Liver (tissue), 9 donors: Measurements from ENCODE around the gene WIPI1. TPM values are rescaled to one million over a fixed set of nuclear protein-coding genes. Genes with fewer than 3 reads are reported as not detected.

Source experiments
- DNase-seq: peaks from one replicate; pipeline ENCODE4 v3.0.0-alpha.2; 2017; ENCODE audit warnings: low spot score
- H3K27ac ChIP-seq, 2 donors: one replicate each; pipeline ENCODE4 v1.7.0; 2013; ENCODE audit warnings: inconsistent platforms in 2 of 2, low read length in 2 of 2, control low read depth in 1 of 2, low read depth in 1 of 2, mild to moderate bottlenecking in 1 of 2
- H3K27me3 ChIP-seq, 4 donors: one replicate each; pipeline versions ENCODE4 v1.6.1 to v1.7.0; 2013; ENCODE audit warnings: low read length in 3 of 4, inconsistent platforms in 1 of 4, mild to moderate bottlenecking in 1 of 4, moderate library complexity in 1 of 4; ENCODE audit not compliant: control insufficient read depth in 4 of 4, insufficient read depth in 4 of 4
- H3K36me3 ChIP-seq, 4 donors: one replicate each; pipeline versions ENCODE4 v1.6.1 to v1.7.0; 2013; ENCODE audit warnings: low read length in 3 of 4, mild to moderate bottlenecking in 3 of 4, low read depth in 1 of 4, moderate library complexity in 1 of 4; ENCODE audit not compliant: control insufficient read depth in 4 of 4, insufficient read depth in 3 of 4
- H3K4me1 ChIP-seq, 4 donors: one replicate each; pipeline versions ENCODE4 v1.6.1 to v1.7.0; 2013; ENCODE audit warnings: low read length in 3 of 4, mild to moderate bottlenecking in 3 of 4, moderate library complexity in 1 of 4; ENCODE audit not compliant: control insufficient read depth in 4 of 4, insufficient read depth in 4 of 4
- H3K4me3 ChIP-seq, 3 donors: one replicate each; pipeline versions ENCODE4 v1.6.1 to v1.7.0; 2013; ENCODE audit warnings: low read length in 3 of 3, control low read depth in 1 of 3, low read depth in 1 of 3, mild to moderate bottlenecking in 1 of 3
- H3K9ac ChIP-seq, 2 donors: one replicate each; pipeline ENCODE4 v1.7.0; 2013; ENCODE audit warnings: low read length in 2 of 2, mild to moderate bottlenecking in 2 of 2, moderate library complexity in 2 of 2, control low read depth in 1 of 2, low read depth in 1 of 2
- H3K9me3 ChIP-seq, 4 donors: one replicate each; pipeline versions ENCODE4 v1.6.1 to v1.7.0; 2013; ENCODE audit warnings: low read length in 3 of 4; ENCODE audit not compliant: control insufficient read depth in 4 of 4
- FOXA1 ChIP-seq: IDR thresholded peaks from 2 replicates; pipeline ENCODE4 v1.6.1; 2016; ENCODE audit warnings: antibody characterized with exemption
- GABPA ChIP-seq, 2 donors: IDR thresholded peaks in 1 of 2; conservative IDR thresholded peaks in 1 of 2; 2 replicates each; pipeline ENCODE4 v1.6.1; 2016; ENCODE audit warnings: antibody characterized with exemption in 2 of 2, mild to moderate bottlenecking in 1 of 2, moderate library complexity in 1 of 2
- HNF4A ChIP-seq, 2 donors: conservative IDR thresholded peaks; 2 replicates each; pipeline ENCODE4 v1.6.1; 2016; ENCODE audit warnings: antibody characterized with exemption in 2 of 2, mild to moderate bottlenecking in 2 of 2
- HNF4G ChIP-seq: IDR thresholded peaks from 2 replicates; pipeline ENCODE4 v1.6.1; 2016; ENCODE audit warnings: antibody characterized with exemption
- JUND ChIP-seq, 2 donors: IDR thresholded peaks; 2 replicates each; pipeline ENCODE4 v1.6.1; 2016; ENCODE audit warnings: antibody characterized with exemption in 2 of 2
- NR2F2 ChIP-seq: IDR thresholded peaks from 2 replicates; pipeline ENCODE4 v1.6.1; 2016; ENCODE audit warnings: antibody characterized with exemption
- RAD21 ChIP-seq, 2 donors: IDR thresholded peaks; 2 replicates each; pipeline ENCODE4 v1.6.1; 2016; ENCODE audit warnings: antibody characterized with exemption in 2 of 2, mild to moderate bottlenecking in 2 of 2
- RXRA ChIP-seq, 2 donors: IDR thresholded peaks; 2 replicates each; pipeline ENCODE4 v1.6.1; 2017 to 2018; ENCODE audit warnings: antibody characterized with exemption in 2 of 2, mild to moderate bottlenecking in 1 of 2
- SP1 ChIP-seq: IDR thresholded peaks from 2 replicates; pipeline ENCODE4 v1.6.1; 2018; ENCODE audit warnings: antibody characterized with exemption, mild to moderate bottlenecking
- TAF1 ChIP-seq: conservative IDR thresholded peaks from 2 replicates; pipeline ENCODE4 v1.6.1; 2016; ENCODE audit warnings: antibody characterized with exemption, mild to moderate bottlenecking
- YY1 ChIP-seq: IDR thresholded peaks from 2 replicates; pipeline ENCODE4 v1.6.1; 2016; ENCODE audit warnings: antibody characterized with exemption, mild to moderate bottlenecking
- WGBS: extraction: QIAGEN DNeasy Blood & Tissue Kit; methylation state at CpG from one replicate; pipeline ENCODE4 v1.1.7; 2013; 5-methylcytosine and 5-hydroxymethylcytosine counted together
- polyA plus RNA-seq, 2 donors: library from polyadenylated mRNA; stranded (reverse) in 1 of 2; unstranded in 1 of 2; fragments of 200-250 nt in 1 of 2; fragments of >200 nt in 1 of 2; fragmentation: Nextera tagmentation in 1 of 2; extraction: Ambion mirVana in 1 of 2; gene quantifications; one replicate each; pipeline versions ENCODE4 v1.2.1 to v1.2.3, GENCODE V29; 2013 to 2015
- total RNA-seq, 2 donors: library from RNA; depleted of rRNA; stranded (reverse); fragments of >200 nt; gene quantifications; one replicate each; pipeline ENCODE4 v1.2.3, GENCODE V29; 2014
- TF ChIP-seq, protein P1 (sequence below): fragments of 150-350 bp; IDR thresholded peaks from 2 replicates; pipeline ENCODE4 v1.5.1; 2017; ENCODE audit warnings: improper control_type of control experiment, low read depth, low read length; ENCODE audit not compliant: missing input control
- donor health status: healthy.
- donor health status: healthy.
- donor health status: healthy.
- donor health status: healthy.
- donor health status: healthy.

Gene WIPI1
- total and polyA plus RNA-seq, 4 donors, result 21.1 to 48.6 (median 29.8) TPM

DNA sequence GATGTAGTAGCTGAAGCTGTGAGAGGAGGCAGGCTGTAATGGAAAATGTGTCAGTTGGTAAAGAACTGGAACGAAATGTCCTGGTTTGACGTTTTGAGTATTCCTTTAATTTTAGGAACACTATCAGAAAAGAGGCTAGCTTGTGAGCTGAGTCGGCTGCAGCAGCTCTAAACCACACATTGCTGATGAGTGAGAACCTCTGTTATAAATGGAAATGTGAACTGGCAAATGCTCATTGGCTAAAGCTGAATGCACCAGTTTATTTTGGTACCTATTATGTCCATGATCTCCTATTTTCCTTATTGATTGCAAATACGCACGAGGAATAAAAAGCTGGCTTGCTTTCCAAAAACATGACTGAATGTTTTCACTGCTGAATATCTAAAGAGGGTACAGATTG lies 11.0 kb upstream of the WIPI1 start:
- Histone ChIP-seq H3K9ac (no peak overlapping the region), H3K4me3 (no peak overlapping the region), H3K36me3 (no peaks in the 10 kb centered on the region), H3K9me3 (no peaks in the 10 kb centered on the region), H3K27me3 (no peaks in the 10 kb centered on the region), H3K27ac (no peak overlapping the region), H3K4me1 (peaks cover 0 to 3% (median 0%) of the 10 kb centered on the region in 4 donors)
- TF ChIP-seq HNF4A (conservative IDR thresholded peaks at IDR 0.05) (no peak), FOXA1 (no peak), SP1 (no peak), NR2F2 (no peak), TAF1 (no peak), RXRA (IDR thresholded peaks at IDR 0.05) (no peak), YY1 (no peak)
- TF ChIP-seq, protein P1, sequence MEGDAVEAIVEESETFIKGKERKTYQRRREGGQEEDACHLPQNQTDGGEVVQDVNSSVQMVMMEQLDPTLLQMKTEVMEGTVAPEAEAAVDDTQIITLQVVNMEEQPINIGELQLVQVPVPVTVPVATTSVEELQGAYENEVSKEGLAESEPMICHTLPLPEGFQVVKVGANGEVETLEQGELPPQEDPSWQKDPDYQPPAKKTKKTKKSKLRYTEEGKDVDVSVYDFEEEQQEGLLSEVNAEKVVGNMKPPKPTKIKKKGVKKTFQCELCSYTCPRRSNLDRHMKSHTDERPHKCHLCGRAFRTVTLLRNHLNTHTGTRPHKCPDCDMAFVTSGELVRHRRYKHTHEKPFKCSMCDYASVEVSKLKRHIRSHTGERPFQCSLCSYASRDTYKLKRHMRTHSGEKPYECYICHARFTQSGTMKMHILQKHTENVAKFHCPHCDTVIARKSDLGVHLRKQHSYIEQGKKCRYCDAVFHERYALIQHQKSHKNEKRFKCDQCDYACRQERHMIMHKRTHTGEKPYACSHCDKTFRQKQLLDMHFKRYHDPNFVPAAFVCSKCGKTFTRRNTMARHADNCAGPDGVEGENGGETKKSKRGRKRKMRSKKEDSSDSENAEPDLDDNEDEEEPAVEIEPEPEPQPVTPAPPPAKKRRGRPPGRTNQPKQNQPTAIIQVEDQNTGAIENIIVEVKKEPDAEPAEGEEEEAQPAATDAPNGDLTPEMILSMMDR, result no peak
- no peak for DNase-seq
- 54% methylated on average over 5 of the region's 5 CpGs for WGBS

DNA sequence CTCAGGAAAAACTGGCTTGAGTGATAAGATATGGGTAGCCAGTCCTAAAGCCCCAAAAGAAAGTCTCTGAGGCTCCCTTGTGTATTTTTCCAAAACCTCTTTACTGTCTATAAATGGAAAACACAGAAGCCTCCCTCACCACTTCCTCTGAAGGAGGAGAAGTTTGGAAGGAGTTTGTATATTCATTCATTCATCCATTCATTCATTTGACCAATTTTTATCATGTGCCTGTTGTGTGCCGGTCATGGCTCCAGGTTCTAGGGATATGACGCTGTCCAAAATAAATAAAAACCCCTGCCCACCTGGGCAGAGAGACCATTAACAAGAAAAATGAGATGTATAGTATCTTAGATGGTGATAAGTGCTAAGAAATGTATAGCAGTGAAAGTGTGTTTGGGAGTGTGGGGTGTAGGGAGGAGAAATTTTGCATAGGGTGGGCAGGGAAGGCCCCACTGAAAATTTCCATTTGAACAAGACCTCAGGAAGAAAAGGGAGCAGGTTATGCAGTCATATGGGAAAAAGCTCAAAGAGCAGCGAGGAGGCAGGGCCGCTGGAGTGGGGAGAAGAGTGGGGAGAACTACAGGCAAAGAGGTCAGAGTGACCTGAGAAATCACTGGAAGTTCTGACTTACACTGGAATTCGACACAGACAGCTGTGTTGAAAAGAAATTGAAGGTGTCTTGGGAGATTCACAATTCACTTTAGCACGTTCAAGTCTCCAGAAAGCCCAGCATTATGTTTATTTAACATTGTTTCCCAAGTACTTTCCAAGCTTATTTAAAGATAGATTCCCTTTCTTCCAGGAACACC lies 6.1 kb upstream of the WIPI1 start:
- no peak for DNase-seq
- WGBS, result 57% methylated on average over 6 of the region's 6 CpGs
- no peak overlapping the region for H3K4me3 ChIP-seq
- H3K27me3 ChIP-seq, result no peaks in the 10 kb centered on the region
- H3K9ac ChIP-seq, result no peak overlapping the region
- H3K4me1 ChIP-seq, result peaks cover 5 to 18% (median 13%) of the 10 kb centered on the region in 4 donors
- H3K27ac ChIP-seq, result no peak overlapping the region
- no peaks in the 10 kb centered on the region for H3K9me3 ChIP-seq
- no peaks in the 10 kb centered on the region for H3K36me3 ChIP-seq
- TF ChIP-seq GABPA (IDR thresholded peaks at IDR 0.05 in 1 of 2, conservative IDR thresholded peaks at IDR 0.05 in 1 of 2) (no peak), RAD21 (IDR thresholded peaks at IDR 0.05) (peak in 1 of 2 donors; percentile 22), FOXA1 (no peak)

DNA sequence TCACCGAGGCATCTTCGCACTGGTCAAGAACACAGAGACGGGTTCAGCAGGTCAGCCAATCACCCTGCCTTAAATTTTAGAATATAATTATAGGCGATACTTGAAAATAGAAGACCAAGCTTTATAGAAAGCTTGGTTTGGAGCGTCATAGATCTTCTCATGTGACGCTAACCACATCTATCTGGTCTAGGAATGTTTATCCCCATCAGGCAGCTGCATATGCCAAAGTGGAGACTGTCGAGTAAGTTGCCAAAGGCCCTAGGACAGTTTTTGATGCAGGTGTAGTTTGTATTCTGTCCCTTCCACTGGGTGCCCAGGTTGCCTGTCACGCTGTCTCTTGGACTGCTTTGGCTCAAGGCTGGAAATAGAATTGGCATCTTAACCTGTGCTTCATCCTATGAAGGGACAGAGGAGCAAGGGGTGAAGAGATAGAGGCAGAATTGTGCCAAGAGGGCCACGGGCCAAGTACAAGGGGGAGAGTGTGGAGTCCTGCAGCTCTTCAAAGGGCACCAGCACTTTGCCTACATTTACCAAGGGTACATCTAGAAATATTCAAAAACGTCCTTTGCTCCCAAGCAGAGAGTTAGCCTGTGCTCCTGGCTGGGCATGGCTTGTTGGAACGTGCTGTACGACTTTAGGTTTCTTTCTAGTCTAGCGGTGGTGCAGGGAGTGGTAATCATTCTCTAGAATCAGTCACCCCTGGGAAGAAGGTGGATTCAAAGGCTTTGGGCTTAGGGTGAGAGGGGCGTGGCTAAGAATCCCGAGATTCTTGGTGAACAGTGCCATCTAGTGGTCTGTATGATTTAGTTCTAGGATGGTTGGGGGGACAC lies 5.3 kb upstream of the WIPI1 start:
- Histone ChIP-seq H3K9me3 (no peaks in the 10 kb centered on the region), H3K27me3 (no peaks in the 10 kb centered on the region), H3K9ac (no peak overlapping the region), H3K4me3 (no peak overlapping the region), H3K27ac (no peak overlapping the region), H3K36me3 (no peaks in the 10 kb centered on the region), H3K4me1 (peaks cover 5 to 24% (median 17%) of the 10 kb centered on the region in 4 donors)
- peak; percentile 42 for TF ChIP-seq SP1
- TF ChIP-seq RXRA (IDR thresholded peaks at IDR 0.05), result peak in 1 of 2 donors; percentile 18
- TF ChIP-seq HNF4A (conservative IDR thresholded peaks at IDR 0.05), result peak in 1 of 2 donors; percentile 10
- peak; percentile 94 to 95 for TF ChIP-seq RAD21 (IDR thresholded peaks at IDR 0.05)
- TF ChIP-seq HNF4G, result no peak
- TF ChIP-seq, protein P1, result peak; percentile 76
- no peak for TF ChIP-seq JUND (IDR thresholded peaks at IDR 0.05)
- DNase-seq, result peak; percentile 78
- WGBS, result 44% methylated on average over 15 of the region's 15 CpGs
